Osteocyte (in vitro differentiated cells): ENCODE results near the gene PIP5K1B. TPM values are rescaled to one million over a fixed set of nuclear protein-coding genes. Genes with fewer than 3 reads are reported as not detected.

Experiments used
- DNase-seq: peaks from one replicate; pipeline ENCODE4 v3.0.0; 2021; ENCODE audit warnings: mixed read lengths; ENCODE audit not compliant: unreplicated experiment; ENCODE audit errors: extremely low spot score
- H3K27ac Mint-ChIP-seq: one replicate; pipeline ENCODE4 v1.8.0; 2021; ENCODE audit warnings: mild to moderate bottlenecking, mixed read lengths; ENCODE audit not compliant: unreplicated experiment
- H3K27me3 Mint-ChIP-seq: one replicate; pipeline ENCODE4 v1.8.0; 2021; ENCODE audit warnings: mixed read lengths; ENCODE audit not compliant: unreplicated experiment
- H3K36me3 Mint-ChIP-seq: one replicate; pipeline ENCODE4 v1.8.0; 2021; ENCODE audit warnings: mixed read lengths; ENCODE audit not compliant: unreplicated experiment
- H3K4me1 Mint-ChIP-seq: one replicate; pipeline ENCODE4 v1.8.0; 2021; ENCODE audit warnings: mixed read lengths; ENCODE audit not compliant: unreplicated experiment
- H3K4me3 Mint-ChIP-seq: one replicate; pipeline ENCODE4 v1.8.0; 2021; ENCODE audit warnings: mild to moderate bottlenecking, moderate library complexity, mixed read lengths; ENCODE audit not compliant: unreplicated experiment
- H3K9me3 Mint-ChIP-seq: one replicate; pipeline ENCODE4 v1.8.0; 2021; ENCODE audit warnings: mixed read lengths; ENCODE audit not compliant: unreplicated experiment
- CTCF ChIP-seq: fragments of 200-600 bp; sonication (generic); IDR thresholded peaks from 2 replicates; pipeline ENCODE4 v1.5.0; 2021; ENCODE audit warnings: antibody characterized with exemption, mild to moderate bottlenecking, moderate library complexity
- total RNA-seq: library from RNA; stranded (reverse); gene quantifications from 2 replicates; pipeline ENCODE4 v1.2.1, GENCODE V29; 2021

PIP5K1B gene
- total RNA-seq, 1 donor from 2014 or later: not detected

DNA sequence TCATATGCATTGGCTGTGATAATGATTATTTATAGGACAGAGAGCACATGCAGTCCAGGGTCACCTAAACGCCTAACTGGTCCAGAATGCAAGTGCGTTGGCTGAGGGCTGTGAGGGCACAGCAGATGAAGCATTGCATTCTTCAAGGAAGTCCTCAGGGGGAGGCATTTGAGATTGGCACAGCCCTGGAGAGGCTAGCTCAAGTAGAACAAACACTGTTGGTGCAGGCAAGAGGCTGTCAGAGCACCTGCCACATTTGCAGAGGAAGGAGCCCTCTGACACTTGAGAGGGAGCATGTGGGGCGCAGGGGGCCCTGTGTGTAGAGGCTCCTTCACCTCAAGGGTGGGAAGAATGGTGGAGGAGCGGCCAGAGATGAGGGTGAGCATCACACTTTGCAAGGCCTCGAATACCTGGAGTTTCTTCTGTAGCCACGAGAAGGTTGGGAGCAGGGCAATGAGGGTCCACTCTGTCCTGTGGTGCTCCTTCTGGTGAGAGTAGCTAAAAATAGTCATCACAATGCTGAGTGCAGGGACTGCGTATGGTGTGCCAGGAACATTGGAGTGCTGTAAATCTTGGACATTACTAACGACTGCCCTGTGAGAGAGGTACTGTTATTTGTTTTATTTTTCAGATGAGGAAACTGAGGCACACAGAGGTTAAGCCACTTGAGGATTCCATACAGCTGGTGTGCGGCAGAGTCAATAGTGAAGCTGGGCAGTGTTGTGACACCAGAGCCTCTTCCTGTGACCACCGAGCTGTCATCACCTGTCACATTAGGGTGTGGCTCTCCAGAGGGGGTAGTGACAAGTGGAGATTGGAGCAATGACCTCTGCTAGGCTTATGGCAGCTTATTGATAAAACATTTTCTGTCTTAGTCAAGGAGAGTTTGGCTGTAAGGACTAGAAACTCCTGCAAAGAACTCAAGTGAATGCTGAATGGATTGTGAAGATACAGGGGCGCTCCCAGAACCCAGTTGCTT, 100.2 kb downstream of the PIP5K1B start:
- Mint-ChIP-seq H3K36me3 (no peaks in the 10 kb centered on the region), H3K27me3 (no peaks in the 10 kb centered on the region), H3K27ac (no peak overlapping the region), H3K9me3 (no peaks in the 10 kb centered on the region), H3K4me1 (no peaks in the 10 kb centered on the region), H3K4me3 (no peak overlapping the region)
- no peak for TF ChIP-seq CTCF
- DNase-seq: no peak

DNA sequence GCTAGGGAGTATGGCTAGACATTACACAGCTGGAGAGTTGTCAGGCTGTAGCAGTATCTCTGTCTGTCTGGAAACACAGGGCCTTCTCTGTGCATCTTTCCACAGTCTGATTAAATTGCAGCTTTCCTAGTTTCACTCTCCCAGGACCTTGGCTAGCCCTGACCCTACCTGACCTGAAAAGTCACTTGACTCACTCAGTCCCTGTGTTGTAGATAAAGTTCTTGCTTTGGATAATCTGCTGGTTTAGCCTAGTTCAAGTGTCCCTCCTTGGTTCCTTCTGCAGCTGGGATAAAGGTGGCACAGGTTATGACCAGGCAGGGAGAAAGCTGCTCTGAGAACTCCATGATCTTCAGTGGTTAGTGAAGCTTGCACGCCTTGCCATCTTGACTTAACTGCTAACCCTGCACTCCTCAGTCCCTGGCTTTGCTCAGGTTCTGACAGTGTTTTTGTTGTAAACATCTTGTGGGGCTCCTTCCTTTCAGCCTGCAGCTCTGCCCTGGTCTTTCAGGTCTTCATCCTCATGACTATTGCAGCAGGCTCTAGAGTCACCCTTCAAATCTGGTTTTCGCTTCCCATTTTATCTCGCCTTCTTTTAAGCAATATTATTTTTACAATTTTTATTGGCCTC, 101.0 kb downstream of the PIP5K1B start:
- Mint-ChIP-seq H3K36me3 (no peaks in the 10 kb centered on the region), H3K9me3 (no peaks in the 10 kb centered on the region), H3K4me3 (no peak overlapping the region), H3K4me1 (no peaks in the 10 kb centered on the region), H3K27me3 (no peaks in the 10 kb centered on the region), H3K27ac (no peak overlapping the region)
- TF ChIP-seq CTCF: no peak
- DNase-seq: no peak

GRCh38 chr9:68808338-68808890, 103.4 kb downstream of the PIP5K1B start:
- no peaks in the 10 kb centered on the region for H3K36me3 Mint-ChIP-seq
- H3K4me1 Mint-ChIP-seq: no peaks in the 10 kb centered on the region
- no peaks in the 10 kb centered on the region for H3K9me3 Mint-ChIP-seq
- TF ChIP-seq CTCF: no peak
- H3K4me3 Mint-ChIP-seq: no peak overlapping the region
- no peak overlapping the region for H3K27ac Mint-ChIP-seq
- DNase-seq: no peak
- no peaks in the 10 kb centered on the region for H3K27me3 Mint-ChIP-seq

DNA sequence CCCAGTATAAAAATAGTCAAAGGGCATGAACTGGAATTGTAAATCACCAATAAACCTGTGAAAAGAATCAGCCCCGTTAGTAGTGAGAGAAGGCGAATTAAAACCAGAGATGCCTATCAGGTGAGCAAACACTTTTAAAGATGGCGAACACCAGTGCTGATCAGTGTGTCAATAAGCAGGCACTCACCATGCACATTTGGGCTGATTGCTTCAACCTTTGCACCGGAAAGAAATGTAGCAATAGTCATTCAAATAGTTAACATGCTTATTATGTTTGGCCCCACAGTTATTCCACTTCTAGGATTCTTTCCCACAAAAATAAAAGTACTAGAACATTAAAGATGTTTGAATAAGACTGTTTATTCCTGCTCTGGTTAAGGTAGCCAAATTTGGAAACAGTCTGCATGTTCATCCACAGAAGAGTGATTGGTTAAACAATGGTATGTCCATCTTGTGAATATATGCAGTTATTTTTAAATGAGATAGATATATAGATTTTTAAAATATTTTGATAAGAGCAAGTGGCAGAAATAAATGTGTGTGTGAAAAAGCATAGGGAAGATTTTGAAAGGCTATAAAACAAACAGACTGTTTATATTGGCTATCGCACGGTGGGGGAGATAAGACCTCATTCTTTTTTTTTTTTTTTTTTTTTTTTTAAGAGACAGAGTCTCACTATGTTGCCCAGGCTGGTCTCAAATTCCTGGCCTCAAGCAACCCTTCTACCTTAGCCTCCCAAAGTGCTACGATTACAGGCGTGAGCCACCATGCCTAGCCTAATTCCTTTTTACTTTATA, 112.2 kb downstream of the PIP5K1B start:
- Mint-ChIP-seq H3K4me3 (no peak overlapping the region), H3K27me3 (peaks cover 2% of the 10 kb centered on the region), H3K9me3 (no peaks in the 10 kb centered on the region), H3K36me3 (no peaks in the 10 kb centered on the region), H3K27ac (no peak overlapping the region), H3K4me1 (no peaks in the 10 kb centered on the region)
- DNase-seq: no peak
- no peak for TF ChIP-seq CTCF
